NCI-H345 (cell line): ENCODE results near the gene GSDMA.

Source experiments
- DNase-seq: peaks from one replicate; lab custom pipeline; 2025; lab: John Stamatoyannopoulos, UW

GSDMA gene, protein sequence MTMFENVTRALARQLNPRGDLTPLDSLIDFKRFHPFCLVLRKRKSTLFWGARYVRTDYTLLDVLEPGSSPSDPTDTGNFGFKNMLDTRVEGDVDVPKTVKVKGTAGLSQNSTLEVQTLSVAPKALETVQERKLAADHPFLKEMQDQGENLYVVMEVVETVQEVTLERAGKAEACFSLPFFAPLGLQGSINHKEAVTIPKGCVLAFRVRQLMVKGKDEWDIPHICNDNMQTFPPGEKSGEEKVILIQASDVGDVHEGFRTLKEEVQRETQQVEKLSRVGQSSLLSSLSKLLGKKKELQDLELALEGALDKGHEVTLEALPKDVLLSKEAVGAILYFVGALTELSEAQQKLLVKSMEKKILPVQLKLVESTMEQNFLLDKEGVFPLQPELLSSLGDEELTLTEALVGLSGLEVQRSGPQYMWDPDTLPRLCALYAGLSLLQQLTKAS

DNA sequence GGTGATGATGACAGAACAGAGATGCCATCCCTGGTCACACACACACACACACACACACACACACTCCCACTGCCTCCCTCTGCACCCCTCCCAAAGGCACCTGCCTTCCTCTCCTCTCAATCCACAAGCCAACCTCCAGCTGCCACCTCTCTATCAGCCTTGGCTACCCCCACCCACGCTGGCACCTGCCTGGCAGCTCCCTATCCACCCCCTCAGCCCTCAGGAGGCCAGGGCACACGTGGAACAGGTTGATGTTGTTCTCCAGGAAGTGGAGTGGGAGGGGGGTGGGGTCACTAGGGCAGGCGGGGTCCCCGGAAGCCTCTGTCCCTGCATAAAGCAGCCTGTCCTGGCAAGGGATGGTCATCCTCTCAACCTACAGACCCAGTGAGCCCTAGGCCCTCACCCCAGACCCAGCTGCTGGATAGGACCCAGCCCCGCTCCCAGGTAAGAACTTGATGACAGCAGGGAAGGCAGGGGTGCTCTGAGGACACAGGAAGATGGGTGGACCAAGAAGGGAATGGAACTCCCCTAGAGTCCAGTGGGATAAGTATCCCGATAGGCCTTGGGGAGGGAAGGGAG is at the start of gene GSDMA:
Gene GSDMA, plus strand, starts transcription at position 363 of the 579 bp plus-strand sequence. CDS start 2,684 bp downstream, outside the sequence.
- DNase-seq: no peak

DNA sequence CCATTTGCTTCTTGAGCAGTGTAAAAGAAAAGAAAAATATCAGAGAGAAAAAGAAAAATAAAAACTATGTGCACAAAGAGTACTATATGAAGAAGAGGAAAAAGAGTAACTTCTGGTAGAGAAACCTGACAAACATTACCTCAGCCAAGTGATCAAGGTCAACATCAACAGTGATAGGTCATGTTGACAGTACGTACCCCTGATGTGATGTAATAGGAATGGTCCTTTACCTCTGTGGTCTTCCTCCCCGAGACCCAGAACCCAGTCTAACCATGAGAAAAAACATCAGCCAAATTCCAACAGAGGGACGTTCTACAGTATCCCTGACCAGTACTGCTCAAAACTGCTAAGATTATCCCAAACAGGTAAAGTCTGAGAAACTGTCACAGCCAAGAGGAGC is 48.8 kb upstream of the GSDMA start:
- DNase-seq: no peak

DNA sequence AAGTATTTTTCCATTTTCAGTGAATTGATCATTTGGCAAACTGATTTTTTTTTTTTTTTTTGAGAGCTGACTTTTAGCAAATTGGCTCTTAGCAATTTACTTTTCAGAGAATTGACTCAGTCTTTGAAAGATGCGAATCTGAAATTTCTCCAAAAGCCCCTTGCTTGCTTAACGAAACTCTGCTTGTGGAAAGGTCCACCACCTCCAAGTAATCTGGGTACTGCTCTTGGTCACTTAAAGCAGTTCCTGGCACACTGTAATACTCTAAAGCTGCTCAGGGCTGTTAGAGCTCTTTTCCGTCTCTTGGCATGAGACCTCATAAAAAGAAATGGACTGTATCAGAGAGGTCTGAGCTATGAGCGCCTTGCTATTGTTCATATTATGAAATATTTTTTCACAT is 47.2 kb upstream of the GSDMA start:
- no peak for DNase-seq

DNA sequence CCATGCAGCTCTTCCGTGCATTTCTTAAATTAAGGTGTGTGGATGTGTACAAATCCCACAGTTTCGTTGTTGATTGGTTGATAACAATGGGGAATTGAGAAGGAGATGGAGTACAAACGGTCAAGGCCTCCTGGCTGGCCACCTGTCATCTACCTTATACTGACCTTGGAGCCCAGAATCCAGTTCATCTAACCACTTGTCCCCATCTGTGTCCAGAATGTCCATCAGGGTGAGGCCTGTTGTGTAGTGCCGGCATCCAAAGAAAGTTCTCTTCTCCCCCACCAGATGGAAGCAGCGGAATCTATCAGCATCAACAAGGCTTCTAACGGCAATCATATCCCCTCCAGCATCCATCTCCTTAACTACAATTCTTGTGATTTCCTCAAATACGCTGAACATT is 45.9 kb upstream of the GSDMA start:
- no peak for DNase-seq

DNA sequence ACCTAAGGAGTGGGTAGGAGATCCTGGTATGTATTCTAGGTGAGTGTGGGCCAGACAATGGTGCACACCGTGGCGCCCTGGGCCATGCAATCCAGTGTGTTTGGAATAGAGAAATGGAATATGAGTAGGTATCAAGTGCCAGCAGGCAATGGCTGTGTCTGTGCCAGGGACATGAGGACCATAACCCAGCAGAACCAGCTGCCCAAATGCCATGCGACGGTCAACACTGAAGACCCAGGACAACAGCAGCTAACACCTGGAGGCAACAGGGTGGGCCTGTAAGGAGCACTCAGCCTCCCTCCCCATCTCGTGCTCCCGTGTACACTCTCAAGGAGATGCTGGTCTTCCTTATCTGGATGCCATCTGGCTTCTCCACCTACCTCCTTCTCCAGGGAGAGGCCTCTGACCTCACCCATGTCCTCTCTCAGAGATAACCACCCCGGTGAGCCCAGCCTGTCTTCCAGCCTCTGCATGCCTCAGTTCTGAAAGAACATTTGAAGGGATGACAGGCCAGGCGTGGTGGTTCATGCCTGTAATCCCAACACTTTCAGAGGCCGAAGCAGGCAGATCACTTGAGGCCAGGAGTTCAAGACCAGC is 43.6 kb upstream of the GSDMA start:
- DNase-seq: no peak

DNA sequence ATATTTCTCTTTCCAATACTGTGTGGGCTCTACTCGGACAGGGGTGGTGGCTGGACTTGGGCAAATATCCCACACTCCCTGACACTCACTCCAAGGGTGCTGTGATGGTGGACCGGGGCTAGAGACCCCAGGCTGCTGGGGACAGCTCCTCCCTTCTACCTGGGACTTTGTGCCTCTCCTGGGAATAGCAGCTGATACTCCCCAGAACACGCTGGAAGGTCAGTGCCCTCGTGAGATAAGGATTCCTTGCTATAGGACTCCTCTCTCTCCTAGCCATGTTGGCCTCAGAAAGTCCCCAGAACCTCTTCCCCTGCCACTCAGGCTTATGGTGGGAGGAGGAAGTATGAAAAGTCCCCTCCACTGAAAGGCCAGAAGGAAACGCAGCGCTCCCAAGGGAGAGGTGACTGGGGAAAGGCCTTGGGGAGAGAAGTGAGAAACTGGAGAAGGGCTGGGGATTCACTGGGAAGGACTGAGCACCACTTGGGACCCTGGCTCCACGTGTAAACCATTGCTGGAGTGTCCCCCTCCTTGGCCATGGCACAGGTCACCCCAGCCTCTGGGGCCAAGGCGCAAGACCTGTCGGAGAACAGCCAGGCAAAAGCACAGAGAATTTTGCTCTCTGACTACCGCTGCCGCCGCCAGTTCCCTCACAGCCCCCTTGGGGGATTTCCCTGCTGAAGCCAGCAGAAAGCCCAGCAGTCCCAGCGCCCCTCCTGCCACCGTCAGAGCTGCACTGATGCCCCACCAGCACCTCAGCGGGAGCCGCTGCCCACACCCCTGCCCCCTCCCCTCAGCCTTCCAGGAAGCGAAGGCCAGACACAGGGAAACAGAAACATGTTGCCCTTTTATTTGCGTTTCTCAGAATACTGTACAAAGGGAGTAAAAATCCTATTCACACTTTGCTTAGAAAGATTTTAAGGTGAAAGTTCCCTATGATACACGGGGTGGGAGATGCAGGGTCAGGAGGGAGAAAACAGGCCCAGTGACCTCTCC is 42.3 kb upstream of the GSDMA start:
- DNase-seq: no peak

DNA sequence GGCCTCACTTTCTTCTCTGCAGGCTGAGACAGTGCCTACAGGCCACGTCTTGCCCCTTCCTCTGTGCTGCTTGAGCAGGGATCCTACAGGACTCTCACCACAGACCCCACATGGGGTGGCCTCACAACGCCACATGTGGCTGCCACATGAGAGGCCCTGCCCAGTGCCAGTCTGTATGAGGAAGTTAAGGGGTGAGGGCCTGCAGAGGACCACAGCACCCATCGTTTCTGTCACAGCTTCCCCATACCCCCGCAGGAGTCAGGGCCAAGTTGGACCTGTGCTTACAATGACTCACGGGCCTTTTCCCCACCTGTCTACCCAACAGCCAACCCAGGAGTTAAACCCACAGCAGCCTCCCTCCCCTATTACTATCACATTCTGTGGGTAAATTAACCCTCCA is 41.5 kb upstream of the GSDMA start:
- DNase-seq: no peak

DNA sequence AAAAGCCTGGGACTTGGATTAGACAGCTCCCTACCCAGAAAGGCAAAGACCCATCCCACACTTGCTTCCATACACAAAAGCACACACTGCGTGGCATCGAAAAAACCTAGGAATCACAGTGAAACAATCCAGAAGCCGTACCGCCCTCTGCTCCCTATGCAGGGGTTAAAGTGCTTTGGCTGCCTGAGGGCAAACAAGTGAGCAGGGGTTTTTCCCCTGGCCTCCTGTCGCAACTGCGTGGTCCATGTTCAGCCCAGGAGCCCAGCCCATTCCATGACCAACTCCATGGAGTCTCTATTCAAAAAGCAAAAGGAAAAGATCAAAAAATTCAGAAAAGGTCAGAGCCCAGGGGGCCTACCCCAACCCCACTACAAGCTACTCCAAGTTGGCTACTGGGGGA is 40.8 kb upstream of the GSDMA start:
- DNase-seq: no peak

DNA sequence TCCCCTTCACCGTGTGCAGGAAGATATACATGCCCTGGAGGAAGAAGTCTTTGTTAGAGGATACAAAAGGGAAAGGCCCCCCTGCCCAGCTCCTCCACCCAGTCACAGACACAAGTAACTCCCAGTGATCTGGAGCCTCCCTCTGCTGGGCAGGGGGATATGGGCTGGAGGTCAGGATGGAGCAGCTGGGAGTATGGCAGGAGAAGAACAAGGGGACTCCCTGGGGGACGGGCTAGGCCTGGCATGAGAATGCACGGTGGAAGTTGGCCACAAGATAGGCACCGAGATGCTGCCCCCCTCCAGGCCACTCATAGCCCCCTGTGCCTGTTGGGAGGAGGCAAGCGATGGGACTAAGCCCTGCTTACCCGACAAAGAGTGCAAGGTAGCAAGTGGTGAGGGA is 39.6 kb upstream of the GSDMA start:
- DNase-seq: no peak

DNA sequence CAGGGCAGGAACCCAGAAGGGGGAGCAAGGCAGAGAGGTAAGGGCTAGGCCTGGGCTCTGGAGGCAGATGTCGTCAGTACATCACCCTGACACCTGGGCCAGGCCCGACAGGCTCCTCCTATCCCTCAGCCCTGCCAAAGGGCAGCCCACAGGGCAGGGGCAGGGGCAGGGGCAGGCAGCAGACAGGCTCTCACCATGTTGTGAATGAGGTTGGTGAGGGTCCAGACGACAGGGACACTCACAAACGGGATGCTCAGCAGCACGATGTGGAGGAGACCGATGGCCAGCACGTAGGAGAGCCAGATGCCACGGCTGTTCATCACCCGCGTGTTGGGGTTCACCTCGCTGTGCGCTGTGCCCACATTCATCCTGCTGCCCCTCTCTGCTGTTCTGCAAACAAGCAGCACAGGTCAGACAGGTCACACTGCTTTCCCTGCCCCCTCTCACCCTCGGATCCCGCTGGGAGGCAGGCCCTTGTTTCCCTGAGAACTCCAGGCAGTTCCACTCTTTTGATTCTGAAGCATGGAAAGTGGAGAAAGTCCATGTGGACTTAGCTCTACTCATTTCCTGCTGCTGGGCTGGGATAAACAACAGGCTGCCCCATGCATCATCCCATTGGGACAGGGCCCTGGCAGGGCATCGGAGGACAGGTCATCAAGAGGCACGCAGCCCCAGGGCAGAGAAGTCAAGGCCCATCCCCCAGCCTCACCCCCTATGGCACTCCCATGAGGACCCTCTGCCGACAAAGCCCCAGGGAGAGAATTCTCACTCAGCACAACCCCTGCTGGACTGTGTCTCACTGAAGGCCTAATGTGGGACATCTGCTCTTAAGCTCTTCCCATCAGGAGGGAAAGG is 38.7 kb upstream of the GSDMA start:
- no peak for DNase-seq

DNA sequence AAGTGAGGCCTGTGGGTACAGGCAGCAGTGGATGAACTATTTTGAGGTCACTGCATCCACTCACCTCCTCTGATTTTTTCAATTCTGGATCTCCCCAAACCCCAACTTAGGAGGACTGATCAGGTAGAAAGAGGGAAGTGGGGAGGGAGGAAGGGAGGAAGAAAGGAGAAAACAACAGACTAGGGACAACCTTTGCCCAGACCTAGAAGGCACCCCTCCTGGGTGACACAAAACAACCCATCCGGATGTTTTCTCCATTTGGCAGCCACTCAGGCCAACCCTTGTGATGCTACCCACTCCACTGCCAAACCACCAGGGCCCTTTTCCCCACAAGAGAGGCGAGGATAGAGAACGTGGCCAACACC is 38.1 kb upstream of the GSDMA start:
- no peak for DNase-seq

DNA sequence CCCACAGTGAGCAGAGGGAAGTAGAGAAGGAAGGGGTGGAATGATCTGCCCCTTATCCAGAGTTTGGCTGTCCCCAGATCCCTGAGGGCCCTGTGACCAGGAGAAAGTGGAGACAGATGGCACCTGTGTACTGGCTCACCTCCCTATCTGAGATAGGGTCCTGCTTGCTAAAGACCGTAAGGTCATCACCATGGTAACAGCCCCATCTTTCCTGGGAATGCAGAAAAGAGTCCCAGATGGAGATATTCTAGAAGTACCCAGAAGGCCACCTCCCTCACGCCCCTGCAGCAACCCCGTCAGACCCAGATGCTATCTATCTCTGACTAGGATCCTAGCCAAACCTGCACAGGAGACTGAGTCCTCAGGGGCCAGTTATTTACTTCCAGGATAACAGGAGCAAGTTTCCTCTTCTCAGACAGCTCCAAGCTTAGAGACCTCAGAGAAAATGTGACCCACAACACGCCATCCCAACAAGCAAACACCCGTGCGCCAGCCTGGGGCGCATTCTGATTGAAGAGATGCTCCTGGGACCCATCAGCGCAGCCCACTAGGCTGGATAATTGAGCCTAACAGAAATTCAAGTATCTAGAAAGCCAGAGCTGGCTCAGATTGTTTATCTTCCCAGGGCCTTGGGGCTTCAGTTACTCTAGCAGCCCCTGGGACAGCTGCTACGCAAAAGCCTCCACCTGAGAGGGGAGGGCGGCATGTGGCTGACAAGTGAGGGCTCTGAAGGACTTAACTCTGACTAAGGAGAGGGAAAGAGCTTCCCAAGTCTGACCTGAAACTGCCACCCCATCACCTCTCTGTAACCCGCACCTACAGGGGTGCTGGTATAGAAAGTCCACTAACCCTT is 37.3 kb upstream of the GSDMA start:
- DNase-seq: no peak

DNA sequence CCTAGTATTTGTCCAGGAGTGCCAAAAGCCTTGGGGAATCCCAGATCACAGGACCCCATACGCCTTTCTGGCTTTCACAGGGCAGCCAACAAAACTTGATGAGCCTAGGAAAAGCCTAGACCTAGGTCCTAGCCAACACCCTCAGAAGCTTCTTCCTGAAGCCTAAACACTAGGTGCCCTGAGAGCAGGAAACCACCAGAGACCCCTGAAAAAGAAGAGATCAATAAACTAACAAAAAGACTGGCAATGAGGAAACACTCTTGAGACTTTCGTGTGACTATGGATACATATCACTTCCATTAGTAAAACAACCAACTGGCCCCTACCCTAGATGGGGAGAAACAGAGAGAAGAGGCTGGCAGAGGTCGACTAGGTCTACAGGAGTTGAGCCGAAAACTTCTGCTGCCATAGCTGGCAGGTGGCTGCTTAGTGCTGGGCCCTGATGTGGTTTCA is 36.6 kb upstream of the GSDMA start:
- no peak for DNase-seq

DNA sequence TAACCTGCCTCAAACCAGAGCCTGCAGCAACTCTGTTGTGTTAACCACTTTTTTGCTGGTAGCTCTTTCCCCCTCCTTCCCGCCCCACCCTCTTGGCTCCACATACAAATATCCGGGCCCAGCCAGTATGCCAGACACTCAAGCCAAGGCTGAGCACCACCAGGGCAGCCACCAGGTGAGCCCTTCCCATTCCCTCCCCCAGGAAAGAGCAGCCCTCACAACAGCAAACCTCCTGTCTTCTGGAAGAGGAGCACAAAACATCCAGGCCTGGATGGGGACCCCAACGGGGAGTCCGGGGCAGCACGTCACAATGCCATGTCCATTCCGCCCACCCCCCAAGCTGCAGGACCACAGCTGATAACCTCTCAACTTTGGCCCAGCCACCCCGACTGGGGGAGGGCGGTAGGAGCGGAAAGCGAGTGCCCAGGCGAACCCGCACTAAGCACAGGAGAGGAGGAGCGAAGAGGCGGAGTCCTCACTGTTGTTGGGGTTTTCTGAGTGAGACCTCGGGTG is 36.2 kb upstream of the GSDMA start:
- peak; percentile 30 for DNase-seq

DNA sequence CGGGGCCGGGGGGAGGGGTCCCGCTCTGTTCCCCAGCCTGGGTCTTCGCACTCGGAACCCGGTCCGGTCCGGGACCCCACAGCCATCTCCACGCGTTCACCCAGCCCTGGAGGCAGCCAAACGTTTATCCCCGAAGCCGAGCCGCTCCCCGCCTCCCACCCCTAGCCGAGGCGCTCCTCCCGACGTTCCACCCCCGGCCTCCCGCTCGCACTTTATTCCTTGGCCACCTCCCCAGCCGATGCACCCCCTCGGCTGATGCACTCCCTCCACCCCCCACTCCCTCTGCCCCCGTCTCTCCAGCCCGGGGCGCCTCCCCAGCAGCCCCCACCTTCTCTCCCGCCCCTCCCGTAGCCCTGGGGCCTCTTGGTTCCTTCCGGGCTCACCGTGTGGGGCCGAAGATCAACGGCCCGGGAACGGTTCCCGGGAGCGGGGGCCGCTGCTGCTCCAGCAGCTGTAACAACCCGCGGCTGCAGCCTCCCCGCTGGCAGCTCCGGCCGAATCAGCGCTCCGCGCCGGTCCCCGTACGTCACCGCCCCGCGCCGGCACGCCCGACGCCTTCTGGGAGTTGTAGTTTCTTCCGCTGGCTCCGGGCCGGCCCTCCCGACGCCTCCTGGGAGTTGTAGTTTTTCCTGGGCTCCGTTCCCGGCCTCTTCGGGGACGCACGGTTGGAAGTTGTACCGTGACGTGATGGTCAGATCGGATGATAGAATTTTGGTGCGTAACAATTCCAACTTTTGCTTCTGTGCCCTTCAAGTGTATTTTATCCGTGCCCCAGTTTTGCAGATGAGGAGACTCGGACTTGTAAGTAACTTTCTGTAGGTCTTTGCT is 35.5 kb upstream of the GSDMA start, which contains the start of the genes LRRC3C and ORMDL3:
Gene LRRC3C, plus strand, starts transcription at position 632 of the 828 bp plus-strand sequence. CDS start 13,792 bp downstream, outside the sequence.
Gene ORMDL3, minus strand, starts transcription at position 501 of the 828 bp plus-strand sequence. CDS start 3,398 bp downstream, outside the sequence.
- DNase-seq: peak; percentile 93

DNA sequence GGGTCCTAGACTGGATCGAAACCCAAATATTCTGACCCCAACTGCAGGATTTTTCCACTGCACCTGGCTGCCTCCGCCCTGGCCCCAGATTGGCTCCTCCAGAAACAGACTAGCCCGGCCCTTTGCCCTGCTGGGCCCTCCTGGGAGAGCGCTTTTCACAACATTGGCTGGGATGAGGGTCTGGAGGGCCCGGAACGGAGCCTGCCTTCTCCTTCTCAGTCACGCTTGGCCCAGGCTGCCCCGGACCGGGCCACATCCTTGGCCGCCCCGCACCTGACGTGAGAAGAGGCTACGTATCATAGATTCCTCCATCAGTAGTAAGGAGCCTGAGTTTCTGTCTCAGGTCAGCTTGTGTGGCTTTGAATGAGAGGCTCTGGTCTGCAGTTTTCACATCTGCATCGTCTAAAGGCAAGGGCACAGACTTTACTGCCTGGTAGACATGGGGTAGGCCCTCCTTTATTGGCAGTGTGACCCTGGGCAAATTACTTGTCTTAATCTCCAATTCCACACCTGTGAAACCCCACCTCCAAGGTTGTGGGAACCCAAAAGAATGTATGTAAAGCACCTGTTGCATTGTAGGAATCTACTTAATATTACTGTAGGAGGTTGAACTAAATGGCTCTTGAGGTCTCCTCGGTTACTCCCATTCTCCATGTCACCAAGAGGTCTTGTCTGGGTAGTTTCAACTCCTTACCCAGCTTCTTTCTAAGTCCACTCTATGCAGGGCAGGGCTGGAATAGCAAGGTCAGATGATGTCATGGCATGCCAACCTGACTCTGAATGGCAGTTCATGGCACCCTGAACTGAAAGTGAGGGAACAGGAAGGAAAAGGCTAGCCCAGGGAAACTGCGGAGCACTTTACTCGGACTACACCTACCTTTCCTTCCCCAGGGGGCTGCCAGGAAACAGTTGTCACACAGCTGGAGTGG is 34.6 kb upstream of the GSDMA start:
- DNase-seq: no peak

DNA sequence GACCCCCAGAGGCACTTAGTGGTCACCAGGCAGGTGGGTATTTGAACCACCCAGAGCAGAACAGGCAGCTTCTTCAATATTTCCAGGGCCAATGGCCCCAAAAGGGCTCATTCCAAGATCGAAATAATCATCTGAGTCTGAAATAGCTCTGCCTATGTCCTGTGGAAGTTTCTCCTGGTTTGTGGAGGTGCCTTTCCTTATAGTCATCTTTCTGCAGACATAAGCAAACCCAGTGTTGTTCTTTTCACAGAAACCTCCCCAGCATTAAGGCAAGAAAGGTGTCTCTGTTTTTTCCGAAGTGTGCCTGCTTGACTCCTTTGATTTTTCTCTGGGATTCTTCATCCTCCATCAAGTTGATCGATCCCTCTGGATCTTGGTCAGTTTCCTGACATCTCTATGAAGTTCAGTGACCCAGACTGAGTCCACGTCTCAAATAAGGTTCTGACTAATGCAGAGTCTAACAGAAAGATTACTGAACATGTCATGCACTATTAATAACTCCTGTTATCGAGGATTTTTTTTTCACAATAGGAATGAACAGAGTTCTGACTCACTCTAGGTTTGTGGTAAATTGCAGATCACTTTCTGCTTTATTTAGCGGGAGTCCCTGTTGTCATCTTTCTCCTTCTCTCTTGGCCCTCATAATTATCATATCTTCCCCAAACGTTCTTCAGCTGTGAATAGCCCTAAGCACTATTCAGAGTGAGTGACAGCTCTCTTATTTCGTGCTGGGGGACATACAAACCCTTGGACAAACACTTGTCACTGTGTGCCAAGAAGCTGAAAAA is 33.8 kb upstream of the GSDMA start:
- no peak for DNase-seq
